Stimulated activated CD8-positive, alpha-beta memory T cell treated with anti-CD3 and anti-CD28 coated beads, Interleukin-12 subunit alpha, Interleukin-12 subunit beta, amount 100 ng/mL, for 4 hours (primary cell): ENCODE measurements around the gene UBA1.

Experiments used
- DNase-seq: peaks from one replicate; pipeline ENCODE4 v3.0.0-alpha.2; 2020; ENCODE audit warnings: low read depth

The UBA1 gene

DNA sequence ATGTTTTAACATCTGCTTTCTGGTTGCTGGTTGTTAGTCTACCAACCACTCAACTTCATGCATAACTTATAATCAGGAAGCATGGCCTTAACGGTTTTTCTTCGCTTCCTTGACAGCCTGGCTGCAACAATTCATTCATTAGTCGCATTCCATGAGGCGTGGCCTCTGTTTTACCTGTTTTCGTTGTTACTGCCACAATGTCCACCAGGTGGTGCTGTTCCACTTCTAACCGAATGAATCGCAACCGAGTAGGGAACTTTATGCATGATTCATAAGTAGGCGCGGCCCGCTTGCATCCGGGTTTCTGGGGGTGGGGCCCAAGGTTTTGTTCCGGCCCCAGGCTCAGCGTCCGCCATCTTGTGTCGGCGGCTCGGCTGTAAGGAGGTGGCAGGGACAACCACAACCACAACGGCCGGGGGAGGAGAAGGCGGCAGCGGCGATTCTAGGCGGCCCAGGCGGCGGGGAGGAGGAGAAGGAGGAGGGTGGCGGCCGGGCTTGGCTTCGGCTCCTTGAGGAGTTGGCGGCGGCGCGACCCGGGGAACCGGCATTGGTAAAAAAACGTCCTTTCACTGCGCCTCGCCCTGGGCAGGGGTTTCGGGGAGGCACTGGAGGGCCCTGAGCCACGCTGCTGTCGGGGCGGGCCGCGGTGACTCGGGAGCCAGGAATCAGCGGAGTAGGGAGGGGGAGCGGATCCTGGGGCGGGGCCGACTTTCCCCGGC, at the start of gene UBA1:
Gene UBA1, plus strand, starts transcription at position 355 of the 719 bp plus-strand sequence. CDS start 4,974 bp downstream, outside the sequence.
- peak; percentile 94 for DNase-seq

DNA sequence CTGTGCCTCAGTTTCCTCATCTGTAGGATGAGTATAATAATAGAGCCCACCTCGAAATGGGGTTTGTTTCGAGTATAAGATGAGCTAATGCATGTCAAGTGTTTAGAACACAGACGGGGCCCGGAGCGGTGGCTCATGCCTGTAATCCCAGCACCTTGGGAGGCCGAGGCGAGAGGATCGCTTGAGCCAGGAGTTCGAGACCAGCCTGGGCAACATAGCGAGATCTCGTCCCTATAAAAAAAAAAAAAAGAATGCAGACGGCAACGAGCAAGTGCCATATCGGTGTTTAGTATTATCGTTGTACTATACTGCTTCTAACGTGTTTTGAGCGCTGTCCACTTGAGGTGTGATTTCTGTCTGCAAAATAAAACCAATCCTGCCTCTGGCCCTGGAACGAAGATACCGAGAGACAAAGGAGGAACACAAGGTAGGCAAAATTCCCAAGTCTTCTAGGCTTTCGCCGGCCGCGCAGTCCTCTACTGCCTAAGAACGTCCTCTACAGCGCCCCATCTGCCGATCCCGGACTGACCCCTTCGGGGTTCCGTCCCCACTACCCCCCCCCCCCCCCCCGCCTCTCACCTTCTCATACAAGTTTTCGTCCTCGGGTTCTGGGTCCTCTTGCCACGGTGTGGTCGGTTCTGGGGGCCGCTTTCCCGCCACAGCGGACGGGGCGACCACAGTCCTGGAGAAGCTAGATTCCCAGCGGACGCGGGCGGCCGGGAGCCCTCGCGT, 49.6 kb upstream of the UBA1 start:
- DNase-seq: no peak

DNA sequence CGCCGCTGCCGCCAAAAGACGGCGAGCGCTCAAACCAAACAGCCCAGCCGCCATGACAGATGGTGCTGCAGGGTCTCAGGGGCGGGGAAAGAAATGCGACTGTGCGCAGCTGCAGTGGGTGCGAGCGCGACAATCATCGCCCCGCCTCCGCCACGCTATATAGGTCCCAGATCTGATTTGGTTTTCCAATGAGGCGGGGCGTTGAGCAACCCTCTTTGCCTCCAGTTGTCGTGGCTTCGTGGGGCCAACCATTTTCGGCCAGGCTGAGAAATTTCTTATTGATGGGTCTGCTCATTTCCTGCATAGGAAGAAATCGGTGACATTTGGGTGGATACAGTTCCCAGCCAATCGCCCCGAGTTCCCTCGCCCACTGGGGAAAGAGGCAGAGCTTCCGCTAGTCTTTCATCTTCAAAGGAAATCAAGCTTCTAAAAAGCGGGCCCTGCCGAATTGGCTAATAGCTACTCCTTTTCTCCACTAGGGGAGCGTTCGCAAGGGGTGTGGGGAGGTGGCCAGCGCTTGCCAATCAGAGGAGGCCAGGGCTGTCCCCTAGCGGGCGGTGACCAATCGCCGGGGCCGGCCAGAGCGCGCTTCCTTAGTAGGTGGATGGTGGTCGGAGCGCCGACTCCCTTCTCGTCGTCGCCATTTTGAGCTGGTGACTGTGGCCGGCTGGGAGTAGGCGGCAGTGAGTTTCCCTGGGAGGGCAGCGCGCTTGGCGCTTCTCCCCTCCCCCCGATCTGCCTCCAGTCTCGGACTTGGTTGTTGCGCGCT, 48.8 kb upstream of the UBA1 start, which contains the start of the genes NDUFB11 and RBM10:
Gene NDUFB11, minus strand, starts transcription at position 77 of the 769 bp plus-strand sequence. Its CDS starts 23 bp downstream, at position 54.
Gene RBM10, plus strand, starts transcription at position 596 of the 769 bp plus-strand sequence. CDS start 2,261 bp downstream, outside the sequence.
- DNase-seq: peak; percentile 74

DNA sequence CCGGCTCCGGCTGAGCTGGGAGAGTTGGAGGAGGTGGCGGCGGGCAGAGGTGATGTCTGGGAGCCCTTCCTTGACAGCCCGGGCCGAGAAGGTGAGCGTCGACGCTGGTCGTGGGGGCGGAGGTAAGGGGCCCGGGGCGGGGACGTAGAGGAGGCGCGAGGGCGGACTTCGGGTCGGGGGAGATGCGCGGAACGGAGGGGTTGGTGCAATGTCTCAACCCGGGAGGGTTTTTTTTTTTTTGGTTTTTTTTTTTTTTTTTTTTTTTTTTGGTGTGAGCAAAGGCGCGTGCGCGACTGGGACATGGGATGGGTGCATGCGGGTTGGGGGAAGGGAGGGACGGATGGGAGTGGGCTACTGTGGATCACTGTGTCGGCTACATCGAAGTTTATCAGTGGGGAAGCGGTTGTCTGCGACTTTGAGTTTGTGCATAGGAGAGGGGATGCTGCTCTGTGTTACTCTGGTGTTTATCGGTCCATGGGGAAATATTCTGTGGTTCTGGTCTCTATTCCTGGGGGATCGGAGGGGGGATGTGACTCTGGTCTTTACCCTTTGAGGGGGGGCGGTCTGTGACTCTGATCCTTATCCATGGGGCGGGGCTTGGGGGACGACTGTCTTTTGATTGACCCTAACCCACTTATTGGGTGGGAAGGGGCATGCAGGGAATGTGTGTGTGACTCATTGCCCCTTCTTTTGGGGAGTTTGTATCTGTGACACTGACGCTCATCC, 48.1 kb upstream of the UBA1 start:
- no peak for DNase-seq

DNA sequence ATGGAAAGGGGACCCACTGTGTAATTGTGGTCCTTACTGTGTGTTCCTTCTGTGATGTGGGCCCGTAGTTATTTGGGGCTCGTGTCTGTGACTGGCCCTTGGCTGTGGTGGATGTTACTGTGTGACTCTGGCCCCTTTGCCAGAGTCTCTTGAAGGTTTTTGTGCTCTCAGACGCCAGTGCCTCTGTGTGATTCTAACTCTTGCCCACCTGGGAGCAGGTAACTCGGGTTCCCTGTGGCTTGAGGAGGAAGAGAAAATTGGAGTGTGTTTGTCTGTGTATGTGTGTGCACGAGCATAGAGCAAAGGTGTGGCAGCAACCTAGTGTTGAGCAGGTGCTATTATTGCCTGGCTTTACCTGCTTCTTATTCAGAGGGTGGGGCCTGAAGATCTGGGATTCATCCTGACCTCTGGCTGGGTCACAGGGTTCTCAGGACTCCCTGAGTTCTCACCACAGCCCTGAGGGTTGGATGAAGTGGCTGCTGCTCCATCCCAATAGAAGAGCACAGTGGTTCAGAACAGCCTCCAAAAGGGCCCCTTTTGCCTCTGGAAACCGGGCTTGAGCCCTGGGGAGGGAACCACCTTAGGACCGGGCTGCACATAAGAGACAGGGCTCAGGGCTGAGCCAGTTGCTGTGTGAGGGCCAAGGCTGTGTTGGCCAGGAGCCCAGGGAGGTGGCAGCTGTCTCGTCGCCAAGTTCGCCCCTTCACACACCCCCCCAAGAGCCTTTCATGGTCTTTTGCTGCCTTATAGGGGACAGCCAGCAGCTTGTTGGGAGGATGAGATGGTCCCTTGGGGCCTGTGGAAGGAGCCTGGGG, 47.3 kb upstream of the UBA1 start:
- no peak for DNase-seq

DNA sequence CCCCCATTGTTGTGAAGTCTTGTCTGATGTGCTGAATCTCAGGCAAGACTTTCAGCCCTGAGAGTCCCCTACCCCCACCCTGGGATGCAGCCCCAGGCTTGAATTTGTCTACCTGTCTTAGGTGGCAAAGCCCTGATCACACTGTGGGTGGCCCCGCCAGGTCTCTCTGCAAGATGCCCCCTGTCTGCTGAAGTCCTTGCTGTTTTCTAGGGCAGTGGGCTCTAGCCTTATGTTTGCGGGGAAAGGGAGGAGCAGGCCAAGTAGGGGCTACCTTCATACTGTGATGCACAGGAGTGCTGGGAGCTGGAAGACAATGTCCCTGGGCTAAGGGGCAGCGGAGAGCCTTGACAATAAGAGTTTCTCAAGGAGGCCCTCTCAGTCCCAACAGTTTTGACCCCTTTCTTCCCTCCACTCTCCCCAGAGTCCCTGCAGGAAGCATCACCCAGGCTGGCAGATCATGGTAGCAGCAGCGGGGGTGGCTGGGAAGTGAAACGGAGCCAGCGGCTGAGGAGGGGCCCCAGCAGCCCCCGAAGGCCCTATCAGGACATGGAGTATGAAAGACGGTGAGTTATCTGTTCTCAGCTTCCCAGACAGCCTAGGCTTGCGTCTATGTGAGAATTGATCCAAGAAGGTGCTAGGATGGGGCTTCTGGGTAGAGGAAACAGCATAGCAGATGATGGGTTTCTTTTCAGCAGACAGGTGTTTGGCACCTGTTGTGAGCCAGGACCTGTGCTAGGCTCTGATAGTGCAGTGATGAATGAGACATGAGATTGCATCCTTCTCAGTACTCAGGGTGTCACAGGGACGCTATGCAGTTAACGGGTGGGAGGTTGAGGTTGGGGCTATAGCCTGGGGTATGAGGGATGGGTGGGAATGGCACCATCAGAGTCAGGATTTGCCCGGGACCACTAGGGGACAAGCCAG, 46.4 kb upstream of the UBA1 start:
- no peak for DNase-seq

DNA sequence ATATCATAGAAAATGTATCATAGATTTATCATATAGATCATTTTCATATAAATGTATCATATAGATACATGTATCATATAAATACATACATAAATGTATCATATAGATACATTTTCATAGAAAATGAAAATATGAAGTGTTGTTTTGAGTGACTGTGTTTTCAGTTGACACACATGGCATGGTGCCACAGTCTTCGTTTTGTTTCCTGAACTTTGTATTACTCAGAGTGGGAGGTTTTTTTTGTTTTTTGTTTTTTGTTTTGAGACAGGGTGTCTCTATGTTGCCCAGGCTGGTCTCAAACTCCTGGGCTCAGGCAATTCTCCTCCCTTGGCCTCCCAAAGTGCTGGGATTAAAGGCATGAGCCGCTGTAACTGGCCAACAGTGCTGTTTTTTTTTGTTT, 44.7 kb upstream of the UBA1 start:
- DNase-seq: no peak

DNA sequence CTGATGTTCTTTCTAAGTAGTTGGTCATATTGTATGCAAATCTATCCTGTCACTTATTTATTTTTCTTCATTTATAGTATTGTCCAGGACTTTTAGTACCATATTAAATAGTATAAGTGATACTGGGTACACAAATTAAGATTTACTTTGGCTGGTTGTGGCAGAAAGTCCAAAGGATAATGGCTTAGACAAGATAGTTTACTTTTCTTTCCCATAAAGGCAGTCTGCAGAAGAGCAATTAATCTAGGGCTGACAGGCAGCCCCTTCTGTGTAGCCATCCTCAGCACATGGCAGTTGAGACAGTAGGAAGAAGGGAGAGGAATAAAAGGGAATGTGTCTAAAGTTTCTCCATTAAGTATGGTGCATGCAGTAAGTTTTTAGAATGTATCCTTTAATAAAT, 42.2 kb upstream of the UBA1 start:
- no peak for DNase-seq

DNA sequence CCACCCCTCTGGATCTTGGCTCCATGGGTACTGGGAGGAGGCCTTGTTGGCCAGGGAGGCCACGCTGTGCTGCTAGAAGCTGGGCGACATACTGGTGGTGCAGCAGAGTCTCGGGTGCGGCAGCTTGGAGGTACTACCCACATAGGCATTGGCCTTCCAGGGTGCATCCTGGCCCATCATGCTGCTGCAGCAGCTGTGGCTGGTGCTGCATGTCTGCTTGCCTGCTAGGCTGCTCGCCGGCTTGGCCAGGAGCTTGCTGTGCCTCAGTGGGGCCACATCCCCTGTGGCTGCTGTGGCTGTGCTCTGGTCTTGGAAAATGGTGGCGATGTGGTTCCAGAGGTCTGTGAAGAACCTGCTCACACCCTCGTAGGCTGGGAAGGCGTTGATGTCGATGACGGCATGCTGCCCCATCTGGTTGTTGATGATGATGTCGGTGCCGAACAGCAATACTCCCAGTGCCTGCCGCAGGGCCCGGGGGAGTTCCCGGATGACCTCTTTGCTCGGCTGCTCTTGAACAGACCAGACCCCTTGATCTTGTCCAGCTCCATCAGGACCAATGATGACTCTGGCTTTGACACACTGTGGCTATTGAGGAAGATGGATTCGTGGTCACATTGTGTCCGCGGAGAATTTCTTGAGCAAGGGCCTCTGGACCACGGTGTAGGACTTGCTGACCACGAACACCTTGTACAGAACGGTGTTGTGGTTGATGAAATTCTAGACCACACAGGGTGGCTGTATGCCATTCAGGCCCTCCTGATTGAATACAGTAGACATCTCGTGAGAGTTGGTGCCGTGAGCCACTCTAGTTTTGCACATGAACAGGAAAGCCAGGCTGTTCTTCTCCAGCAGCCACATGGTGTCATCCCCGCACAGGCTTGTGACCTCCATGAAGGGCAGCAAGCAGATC, 36.8 kb upstream of the UBA1 start:
- no peak for DNase-seq

DNA sequence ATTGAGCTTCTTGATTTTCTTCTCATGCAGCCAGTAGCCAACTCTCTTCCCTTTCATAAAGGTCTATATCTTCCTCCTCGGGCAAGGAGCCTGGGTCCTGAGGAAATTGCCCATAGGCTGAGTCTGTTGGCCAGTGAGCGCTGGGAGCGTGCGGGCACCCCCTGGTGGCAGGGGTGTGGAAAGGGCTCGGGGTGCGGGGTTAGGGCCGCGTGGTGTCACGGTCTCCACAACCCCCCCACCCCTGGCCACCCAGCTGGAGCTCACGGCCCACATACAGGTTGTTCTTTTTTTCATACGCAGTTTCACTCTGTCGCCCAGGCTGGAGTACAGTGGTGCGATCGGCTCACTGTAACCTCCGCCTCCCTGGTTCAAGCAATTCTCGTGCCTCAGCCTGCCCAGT, 35.5 kb upstream of the UBA1 start:
- no peak for DNase-seq

DNA sequence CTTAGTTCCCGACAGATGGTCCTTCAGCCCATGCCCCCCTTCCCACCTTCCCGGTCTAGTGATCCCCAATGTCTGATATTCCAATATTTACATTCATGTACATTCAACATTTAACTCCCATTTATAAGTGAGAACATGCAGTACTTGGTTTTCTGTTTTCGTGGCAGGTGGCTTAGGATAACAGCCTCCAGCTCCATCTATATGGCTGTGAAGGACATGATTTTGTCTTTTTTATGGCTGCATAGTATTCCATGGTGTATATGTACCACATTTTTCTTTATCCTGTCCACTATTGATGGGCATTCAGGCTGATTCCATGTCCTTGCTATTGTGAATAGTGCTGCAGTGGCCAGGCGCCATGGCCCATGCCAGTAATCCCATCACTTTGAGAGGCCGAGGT, 34.8 kb upstream of the UBA1 start:
- no peak for DNase-seq

DNA sequence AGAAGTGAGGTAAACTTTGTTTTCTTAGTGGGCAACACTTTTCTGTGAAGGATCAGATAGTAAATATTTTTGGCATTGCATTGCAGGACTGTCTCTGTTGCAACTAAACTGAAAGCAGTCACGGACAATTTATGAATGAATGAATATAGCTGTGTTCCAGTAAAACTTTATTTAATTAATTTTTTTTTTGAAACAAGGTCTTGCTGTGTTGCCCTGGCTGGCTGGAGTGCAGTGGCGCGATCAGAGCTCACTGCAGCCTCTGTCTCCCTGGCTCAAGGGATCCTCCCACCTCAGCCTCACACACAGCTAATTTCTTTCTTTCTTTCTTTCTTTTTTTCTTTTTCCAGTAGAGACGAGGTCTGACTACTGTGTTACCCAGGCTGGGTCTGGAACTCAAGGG, 32.8 kb upstream of the UBA1 start:
- DNase-seq: no peak

DNA sequence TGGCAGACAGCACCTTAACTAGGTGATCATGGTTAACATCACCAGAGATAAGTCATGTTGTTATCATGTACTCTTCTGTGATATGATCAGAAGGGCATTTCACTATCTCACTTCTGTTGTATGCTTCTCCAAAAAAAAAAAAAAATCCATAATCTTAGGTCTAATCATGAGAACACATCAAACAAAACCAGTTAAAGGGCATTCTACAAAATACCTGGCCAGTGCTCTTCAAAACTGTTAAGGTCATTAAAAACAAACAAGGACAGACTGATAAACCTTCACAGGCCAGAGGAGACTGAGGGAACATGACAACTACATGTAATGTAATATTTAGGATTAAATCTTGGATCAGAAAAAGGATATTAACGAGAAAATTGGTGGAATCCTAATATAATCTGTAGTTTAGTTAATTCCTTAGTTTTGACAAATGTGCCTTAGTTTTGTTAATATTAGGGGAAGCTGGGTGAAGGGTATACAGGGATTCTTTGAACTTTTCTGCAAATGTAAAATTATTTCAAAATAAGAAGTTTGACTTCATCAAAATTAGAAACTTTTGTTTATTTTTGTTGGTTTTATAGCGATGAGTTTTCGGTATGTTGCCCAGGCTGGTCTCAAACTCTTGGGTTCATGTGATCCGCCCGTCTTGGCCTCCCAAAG, 30.6 kb upstream of the UBA1 start:
- no peak for DNase-seq

DNA sequence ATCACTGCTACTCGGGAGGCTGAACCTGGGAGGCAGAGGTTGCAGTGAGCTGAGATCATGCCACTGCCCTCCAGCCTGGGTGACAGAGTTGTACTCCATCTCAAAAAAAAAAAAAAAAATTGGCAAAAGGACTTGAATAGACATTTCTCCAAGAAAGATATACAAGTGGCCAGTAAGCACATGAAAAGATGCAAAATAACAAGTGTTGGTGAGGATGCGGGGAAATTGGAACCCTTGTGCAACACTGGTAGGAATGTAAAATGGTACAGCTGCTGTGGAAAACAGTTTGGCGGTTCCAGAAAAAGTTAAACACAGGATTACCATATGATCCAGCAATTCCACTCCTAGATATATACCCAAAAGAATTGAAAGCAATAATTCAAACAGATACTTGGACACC, 29.2 kb upstream of the UBA1 start:
- DNase-seq: no peak

DNA sequence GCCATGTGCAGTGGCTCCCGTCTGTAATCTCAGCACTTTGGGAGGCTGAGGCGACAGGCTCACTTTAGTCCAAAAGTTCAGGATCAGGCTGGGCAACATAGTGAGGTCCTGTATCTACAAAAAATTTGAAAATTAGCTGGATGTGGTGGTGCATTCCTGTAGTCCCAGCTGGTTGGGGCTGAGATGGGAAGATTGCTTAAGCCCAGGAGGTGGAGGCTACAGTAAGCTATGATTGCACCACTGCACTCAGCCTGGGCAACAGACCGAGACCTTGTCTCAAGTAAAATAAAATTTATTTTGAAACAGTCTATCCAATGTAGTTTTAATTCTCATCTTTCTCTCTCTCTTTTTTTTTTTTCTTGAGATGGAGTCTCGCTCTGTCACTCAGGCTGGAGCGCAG, 27.5 kb upstream of the UBA1 start:
- no peak for DNase-seq

DNA sequence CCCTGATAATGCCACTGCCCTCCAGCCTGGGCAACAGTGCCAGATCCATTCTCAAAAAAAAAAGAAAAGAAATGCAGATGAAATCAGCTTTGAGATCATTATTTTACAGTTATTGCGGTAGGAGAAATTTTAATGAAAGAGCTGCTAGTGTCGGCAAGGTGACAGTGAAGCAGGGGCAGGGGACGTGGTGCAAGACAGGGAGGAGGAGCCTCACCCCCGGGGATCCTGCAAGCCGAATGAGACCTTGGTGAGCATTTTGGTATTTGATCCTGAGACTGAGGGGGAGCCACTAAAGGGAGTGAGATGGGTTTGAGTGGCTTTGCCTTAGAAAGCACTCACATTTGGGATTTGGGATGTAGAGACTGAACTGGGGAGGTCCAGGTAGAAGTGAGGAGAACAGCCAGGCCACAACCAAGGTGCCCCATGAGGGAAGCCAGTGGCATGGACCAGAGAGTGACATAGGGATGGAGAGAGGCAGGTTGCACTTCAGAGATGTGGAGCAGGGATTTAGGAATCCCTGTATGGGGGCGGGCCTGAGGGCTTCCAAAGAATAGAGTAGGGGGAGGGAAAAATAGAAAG, 25.0 kb upstream of the UBA1 start:
- DNase-seq: no peak

DNA sequence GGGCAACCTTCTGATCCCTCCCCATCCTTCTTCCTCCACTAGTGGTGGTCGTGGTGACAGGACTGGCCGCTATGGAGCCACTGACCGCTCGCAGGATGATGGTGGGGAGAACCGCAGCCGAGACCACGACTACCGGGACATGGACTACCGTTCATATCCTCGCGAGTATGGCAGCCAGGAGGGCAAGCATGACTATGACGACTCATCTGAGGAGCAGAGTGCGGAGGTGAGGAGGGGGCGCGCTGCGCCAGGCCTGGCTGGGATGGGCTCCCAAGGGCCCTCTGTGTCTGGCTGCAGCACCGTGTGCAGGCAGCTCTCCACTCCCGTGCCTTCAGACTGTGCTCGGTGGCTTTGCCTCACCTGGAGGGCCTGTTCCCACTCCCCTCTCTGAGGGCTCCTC, 24.4 kb upstream of the UBA1 start:
- DNase-seq: no peak
